HepG2 (cell line): ENCODE results near the gene ZBTB25. TPM values are rescaled to one million over a fixed set of nuclear protein-coding genes. Genes with fewer than 3 reads are reported as not detected.

Experiments used
- ATAC-seq: fragments of 200-7000 bp; cut with Tn5 transposase; 3 replicates; pipeline ENCODE4 v1.9.1; 2020; ENCODE audit warnings: mild to moderate bottlenecking, moderate library complexity
- BruUV-seq: library from RNA; stranded (reverse); fragments of 400-500 nt; replicated peaks from 2 replicates; lab custom pipeline; 2021; lab: Mats Ljungman, UMichigan
- CTCF ChIA-PET: fragments of 300-600 bp; formaldehyde crosslinking; extraction: SDS; loops from one replicate; lab custom pipeline; 2021; ENCODE audit warnings: low total read pairs, inconsistent platforms, low intra/inter-chr PET ratio; lab: Yijun Ruan, JAX
- POLR2A ChIA-PET: fragments of 350-600 bp; sonication (Branson Sonifier 250); formaldehyde crosslinking; loops from one replicate; lab custom pipeline; 2020; ENCODE audit warnings: antibody characterized with exemption, inconsistent platforms; lab: Yijun Ruan, JAX
- DNase-seq: peaks from one replicate; pipeline ENCODE4 v3.0.0-alpha.2; 2015; ENCODE audit warnings: low spot score
- FAIRE-seq: peaks from 3 replicates; lab custom pipeline; 2011; peaks lifted over from hg19 to GRCh38; lab: Jason Lieb, UNC
- H2AFZ ChIP-seq: one replicate; pipeline ENCODE4 v1.6.1; 2011; ENCODE audit warnings: low read length, inconsistent platforms
- H3K27ac ChIP-seq: fragments of 300-600 bp; 3 replicates; pipeline ENCODE4 v1.8.0; 2011; ENCODE audit warnings: mixed run types, mild to moderate bottlenecking, mixed read lengths, low read length, inconsistent platforms; ENCODE audit not compliant: insufficient read depth; ENCODE audit errors: extremely low read length
- H3K27me3 ChIP-seq, 2 experiments: fragments of 200-600 bp in 1 of 2; 2 replicates in 1 of 2; 3 replicates in 1 of 2; pipeline versions ENCODE4 v1.6.0 to v1.8.0; 2011; ENCODE audit warnings: low read length in 2 of 2, mild to moderate bottlenecking in 2 of 2, moderate library complexity in 2 of 2, inconsistent platforms in 1 of 2; ENCODE audit not compliant: insufficient read depth in 2 of 2, control insufficient read depth in 1 of 2
- H3K36me3 ChIP-seq, 2 experiments: fragments of 200-600 bp in 1 of 2; replicated peaks in 1 of 2; 2 replicates in 1 of 2; 3 replicates in 1 of 2; pipeline versions ENCODE4 v1.5.1 to v1.8.0; 2011; ENCODE audit warnings: low read length in 2 of 2, inconsistent platforms in 1 of 2; ENCODE audit not compliant: insufficient read depth in 2 of 2, control insufficient read depth in 1 of 2
- H3K4me1 ChIP-seq: 2 replicates; pipeline ENCODE4 v1.5.1; 2012; ENCODE audit warnings: low read length, inconsistent platforms; ENCODE audit not compliant: insufficient read depth
- H3K4me2 ChIP-seq: 2 replicates; pipeline ENCODE4 v1.6.0; 2011; ENCODE audit warnings: low read depth, low read length, inconsistent platforms
- H3K4me3 ChIP-seq, 3 experiments: fragments of 200-600 bp in 1 of 3; sonication (generic), shearing (Covaris generic) in 1 of 3; replicated peaks in 1 of 3; 2 replicates each; pipeline ENCODE4 v1.5.1; 2011 to 2016; ENCODE audit warnings: low read length in 3 of 3, inconsistent platforms in 2 of 3, low read depth in 2 of 3, mild to moderate bottlenecking in 2 of 3, control low read depth in 1 of 3, mixed read lengths in 1 of 3; ENCODE audit not compliant: insufficient read depth in 1 of 3
- H3K79me2 ChIP-seq: one replicate; pipeline ENCODE4 v1.6.1; 2011; ENCODE audit warnings: low read length, inconsistent platforms; ENCODE audit not compliant: insufficient read depth
- H3K9ac ChIP-seq: 2 replicates; pipeline ENCODE4 v1.6.0; 2011; ENCODE audit warnings: mild to moderate bottlenecking, low read depth, low read length, inconsistent platforms; ENCODE audit not compliant: insufficient read depth
- H3K9me3 ChIP-seq: 2 replicates; pipeline ENCODE4 v1.5.1; 2012; ENCODE audit warnings: mild to moderate bottlenecking, low read length
- H4K20me1 ChIP-seq: 2 replicates; pipeline ENCODE4 v1.6.0; 2011; ENCODE audit warnings: inconsistent platforms, mild to moderate bottlenecking, low read length, moderate library complexity; ENCODE audit not compliant: insufficient read depth
- ATRX ChIP-seq: sonication (generic); formaldehyde crosslinking; IDR thresholded peaks from 2 replicates; pipeline ENCODE4 v1.4.0; 2020; ENCODE audit warnings: missing genetic modification reagents, borderline replicate concordance
- CAMTA2 ChIP-seq: sonication (generic); formaldehyde crosslinking; IDR thresholded peaks from 2 replicates; pipeline ENCODE4 v1.4.0; 2020; ENCODE audit warnings: mild to moderate bottlenecking, missing genetic modification reagents, borderline replicate concordance
- KLF11 ChIP-seq: IDR thresholded peaks from 2 replicates; pipeline ENCODE4 v1.6.1; 2016; ENCODE audit warnings: missing compliant biosample characterization
- TRAFD1 ChIP-seq: sonication (generic); formaldehyde crosslinking; IDR thresholded peaks from 2 replicates; pipeline ENCODE4 v1.5.1; 2020; ENCODE audit warnings: missing genetic modification reagents, mild to moderate bottlenecking, borderline replicate concordance
- ZNF614 ChIP-seq: IDR thresholded peaks from 2 replicates; pipeline ENCODE4 v1.6.1; 2018; ENCODE audit warnings: missing biosample characterization, missing genetic modification reagents, inconsistent platforms, borderline replicate concordance
- ZNF660 ChIP-seq: sonication (generic); formaldehyde crosslinking; IDR thresholded peaks from 2 replicates; pipeline ENCODE4 v1.5.1; 2020; ENCODE audit warnings: mild to moderate bottlenecking, low read depth, missing genetic modification reagents, borderline replicate concordance
- ZNF768 ChIP-seq: sonication (generic); formaldehyde crosslinking; IDR thresholded peaks from 2 replicates; pipeline ENCODE4 v1.4.0; 2020; ENCODE audit warnings: missing genetic modification reagents
- WGBS: methylation state at CpG from one replicate; pipeline ENCODE4 v1.1.6; 2017; ENCODE audit warnings: low lambda C conversion rate; 5-methylcytosine and 5-hydroxymethylcytosine counted together
- in situ Hi-C: cut with HindIII; loops from 2 replicates; pipeline ENCODE4 v1.10.0; 2017; ENCODE audit warnings: low pct_unique_long_range_greater_than_20kb; ENCODE audit not compliant: extremely low pct_ligation_motif_present
- intact Hi-C: fragments of 100-400 bp; cut with micrococcal nuclease; formaldehyde crosslinking; loops from one replicate; pipeline ENCODE4 v1.10.0; 2022; ENCODE audit not compliant: unreplicated experiment
- polyA plus RNA-seq, 8 experiments: library from polyadenylated mRNA; depleted of rRNA in 3 of 8; stranded (reverse) in 7 of 8; unstranded in 1 of 8; fragments of >200 nt; fragmentation: Illumina TruSeq in 4 of 8; extraction: Trizol in 4 of 8; gene quantifications; 2 replicates each; pipeline versions ENCODE4 v1.2.1 to v1.2.3, GENCODE V29; 2011 to 2016; ENCODE audit warnings: low read depth in 4 of 8, missing spikeins in 1 of 8, mixed read lengths in 1 of 8; ENCODE audit not compliant: insufficient read depth in 1 of 8
- total RNA-seq, 5 experiments: library from RNA; depleted of rRNA; stranded (reverse); fragments of >200 nt; fragmentation: Illumina TruSeq; extraction: Trizol; gene quantifications; 2 replicates each; pipeline ENCODE4 v1.2.3, GENCODE V29; 2016; ENCODE audit warnings: low read depth in 1 of 5

ZBTB25 gene
- total and polyA plus RNA-seq, 2 of the 13 experiments (the other 11 are each of a cell fraction or from before 2014, with no cell fraction given): 3.5 to 7.6 TPM

DNA sequence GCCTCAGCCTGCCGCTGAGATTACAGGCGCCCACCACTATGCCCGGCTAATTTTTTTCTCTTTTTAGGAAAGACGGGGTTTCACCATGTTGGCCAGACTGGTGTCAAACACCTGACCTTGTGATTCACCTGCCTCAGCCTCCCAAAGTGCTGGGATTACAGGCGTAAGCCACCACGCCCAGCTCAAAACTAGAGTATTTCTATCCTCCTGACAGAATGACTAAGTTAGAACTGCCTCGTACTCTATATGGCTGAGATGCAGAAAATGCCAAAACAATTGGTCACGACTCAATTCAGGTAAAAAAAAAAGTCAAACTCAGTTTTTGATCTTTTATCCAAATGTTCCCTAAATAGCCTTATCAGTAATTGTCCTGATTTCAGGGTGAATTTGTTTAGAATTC is 27.2 kb downstream of the ZBTB25 start:
- intact Hi-C loops (no loop called here), in situ Hi-C loops (loop anchor here (5.0 kb wide), 1 partner anchor 134 kb away; no protein-coding TSS in a partner anchor)
- H3K9ac ChIP-seq: no peak overlapping the region
- CTCF ChIA-PET: no interaction called here
- POLR2A ChIA-PET: no interaction called here
- H4K20me1 ChIP-seq: no peaks in the 10 kb centered on the region
- H3K79me2 ChIP-seq: no peaks in the 10 kb centered on the region
- no peak overlapping the region for H3K27ac ChIP-seq
- DNase-seq: no peak
- H3K27me3 ChIP-seq: no peaks in the 10 kb centered on the region
- no peak overlapping the region for H2AFZ ChIP-seq
- BruUV-seq: no TSS peak
- no peaks in the 10 kb centered on the region for H3K9me3 ChIP-seq
- TF ChIP-seq ATRX: no peak
- no peak for TF ChIP-seq ZNF614
- no peak for TF ChIP-seq KLF11
- TF ChIP-seq CAMTA2: no peak
- no peak for TF ChIP-seq ZNF660 (CRISPR knock-in tag)
- no peak for TF ChIP-seq TRAFD1 (CRISPR knock-in tag)
- no peak for TF ChIP-seq ZNF768
- TF ChIP-seq, all 625 proteins: peak for 0
- FAIRE-seq (no peak), ATAC-seq (no peak)
- Histone ChIP-seq H3K36me3 (no peaks in the 10 kb centered on the region; a peak in 1 of 5 replicates), H3K4me2 (no peak overlapping the region), H3K4me3 (no peak overlapping the region), H3K4me1 (peaks cover 8% of the 10 kb centered on the region)
- WGBS: 94% methylated on average over 8 of the region's 8 CpGs
